Right atrium auricular region (tissue), 2 donors: ENCODE data around the gene CDK12. TPM values are rescaled to one million over a fixed set of nuclear protein-coding genes. Genes with fewer than 3 reads are reported as not detected.

Source experiments
- DNase-seq: peaks from one replicate; pipeline ENCODE4 v3.0.0-alpha.2; 2019; ENCODE audit warnings: low spot score
- H3K27ac ChIP-seq, 2 donors: fragments of 200-600 bp; sonication (generic); 1 replicate in 1 of 2; 2 replicates in 1 of 2; pipeline ENCODE4 v1.5.1; 2016 to 2019
- H3K27me3 ChIP-seq, 2 donors: fragments of 200-600 bp; sonication (generic); one replicate each; pipeline versions ENCODE4 v1.5.1 to v1.6.0; 2017 to 2019
- H3K36me3 ChIP-seq: fragments of 200-600 bp; sonication (generic); one replicate; pipeline ENCODE4 v1.5.1; 2016
- H3K4me1 ChIP-seq, 2 donors: fragments of 200-600 bp; sonication (generic); one replicate each; pipeline versions ENCODE4 v1.5.1 to v1.6.0; 2017 to 2019
- H3K4me3 ChIP-seq, 2 donors: fragments of 200-600 bp; sonication (generic); 1 replicate in 1 of 2; 2 replicates in 1 of 2; pipeline ENCODE4 v1.5.1; 2017 to 2019; ENCODE audit warnings: mild to moderate bottlenecking in 1 of 2, moderate library complexity in 1 of 2
- H3K9me3 ChIP-seq, 2 donors: fragments of 200-600 bp; sonication (generic); one replicate each; pipeline ENCODE4 v1.5.1; 2019
- CTCF ChIP-seq, 2 donors: fragments of 200-600 bp; sonication (generic); IDR thresholded peaks; one replicate each; pipeline ENCODE4 v1.5.1; 2019; ENCODE audit warnings: antibody characterized with exemption in 2 of 2
- total RNA-seq, 2 donors: library from RNA; depleted of rRNA; stranded (reverse); fragments of >200 nt; gene quantifications; one replicate each; pipeline ENCODE4 v1.1.0, GENCODE V29; 2016

CDK12 gene
- total RNA-seq, 2 donors from 2014 or later, result 15.9 to 18.9 TPM

- Histone ChIP-seq H3K4me3 (no peak overlapping the region), H3K9me3 (peaks cover 0 to 3% of the 10 kb centered on the region in 2 donors), H3K27ac (no peak overlapping the region), H3K27me3 (no peaks in the 10 kb centered on the region), H3K36me3 (no peaks in the 10 kb centered on the region), H3K4me1 (peaks cover 0 to 13% of the 10 kb centered on the region in 2 donors)
- peak; percentile 17 to 49 for TF ChIP-seq CTCF (IDR thresholded peaks at IDR 0.05)
- DNase-seq, result no peak
Observed at GRCh38 chr17:39576187-39576586, 114.9 kb downstream of the CDK12 start.

- no peak for DNase-seq
- no peak for TF ChIP-seq CTCF (IDR thresholded peaks at IDR 0.05)
- H3K4me3 ChIP-seq, result no peak overlapping the region
- H3K4me1 ChIP-seq, result peaks cover 0 to 5% of the 10 kb centered on the region in 2 donors
- no peaks in the 10 kb centered on the region for H3K36me3 ChIP-seq
- no peaks in the 10 kb centered on the region for H3K9me3 ChIP-seq
- no peak overlapping the region for H3K27ac ChIP-seq
- no peaks in the 10 kb centered on the region for H3K27me3 ChIP-seq
Observed at GRCh38 chr17:39578272-39578671, 117.0 kb downstream of the CDK12 start.

GRCh38 chr17:39579318-39580081 is 118.2 kb downstream of the CDK12 start:
- Histone ChIP-seq H3K27me3 (no peaks in the 10 kb centered on the region), H3K27ac (no peak overlapping the region), H3K9me3 (no peaks in the 10 kb centered on the region), H3K4me1 (no peaks in the 10 kb centered on the region), H3K36me3 (no peaks in the 10 kb centered on the region), H3K4me3 (no peak overlapping the region)
- no peak for TF ChIP-seq CTCF (IDR thresholded peaks at IDR 0.05)
- DNase-seq, result no peak

GRCh38 chr17:39580082-39580468 is 118.8 kb downstream of the CDK12 start:
- Histone ChIP-seq H3K4me1 (no peaks in the 10 kb centered on the region), H3K9me3 (no peaks in the 10 kb centered on the region), H3K27me3 (no peaks in the 10 kb centered on the region), H3K27ac (no peak overlapping the region), H3K4me3 (no peak overlapping the region), H3K36me3 (no peaks in the 10 kb centered on the region)
- no peak for DNase-seq
- TF ChIP-seq CTCF (IDR thresholded peaks at IDR 0.05), result no peak

GRCh38 chr17:39581071-39581758 is 119.9 kb downstream of the CDK12 start:
- Histone ChIP-seq H3K27ac (no peak overlapping the region), H3K4me1 (no peaks in the 10 kb centered on the region), H3K9me3 (no peaks in the 10 kb centered on the region), H3K27me3 (no peaks in the 10 kb centered on the region), H3K36me3 (no peaks in the 10 kb centered on the region), H3K4me3 (no peak overlapping the region)
- no peak for TF ChIP-seq CTCF (IDR thresholded peaks at IDR 0.05)
- DNase-seq, result no peak
